HT-29 (cell line): ENCODE measurements around the gene CSNK2A1. TPM values are rescaled to one million over a fixed set of nuclear protein-coding genes. Genes with fewer than 3 reads are reported as not detected.

Experiments used
- DNase-seq: peaks from one replicate; pipeline ENCODE4 v3.0.0-alpha.2; 2015; ENCODE audit warnings: low spot score
- small RNA-seq: library from RNA; depleted of rRNA; stranded (forward); fragments of <200 nt; gene quantifications from one replicate; pipeline ENCODE3, GENCODE V24; 2014
- total RNA-seq: library from RNA; depleted of rRNA; stranded (reverse); fragments of >200 nt; shearing (Covaris generic); gene quantifications from 2 replicates; pipeline ENCODE4 v1.2.3, GENCODE V29; 2014; rRNA removed

Gene CSNK2A1
- total RNA-seq, 1 experiment from 2014 or later: 89.6 TPM

GRCh38 chr20:431012-431904 is 112.3 kb downstream of the CSNK2A1 start:
- peak; percentile 88 for DNase-seq

DNA sequence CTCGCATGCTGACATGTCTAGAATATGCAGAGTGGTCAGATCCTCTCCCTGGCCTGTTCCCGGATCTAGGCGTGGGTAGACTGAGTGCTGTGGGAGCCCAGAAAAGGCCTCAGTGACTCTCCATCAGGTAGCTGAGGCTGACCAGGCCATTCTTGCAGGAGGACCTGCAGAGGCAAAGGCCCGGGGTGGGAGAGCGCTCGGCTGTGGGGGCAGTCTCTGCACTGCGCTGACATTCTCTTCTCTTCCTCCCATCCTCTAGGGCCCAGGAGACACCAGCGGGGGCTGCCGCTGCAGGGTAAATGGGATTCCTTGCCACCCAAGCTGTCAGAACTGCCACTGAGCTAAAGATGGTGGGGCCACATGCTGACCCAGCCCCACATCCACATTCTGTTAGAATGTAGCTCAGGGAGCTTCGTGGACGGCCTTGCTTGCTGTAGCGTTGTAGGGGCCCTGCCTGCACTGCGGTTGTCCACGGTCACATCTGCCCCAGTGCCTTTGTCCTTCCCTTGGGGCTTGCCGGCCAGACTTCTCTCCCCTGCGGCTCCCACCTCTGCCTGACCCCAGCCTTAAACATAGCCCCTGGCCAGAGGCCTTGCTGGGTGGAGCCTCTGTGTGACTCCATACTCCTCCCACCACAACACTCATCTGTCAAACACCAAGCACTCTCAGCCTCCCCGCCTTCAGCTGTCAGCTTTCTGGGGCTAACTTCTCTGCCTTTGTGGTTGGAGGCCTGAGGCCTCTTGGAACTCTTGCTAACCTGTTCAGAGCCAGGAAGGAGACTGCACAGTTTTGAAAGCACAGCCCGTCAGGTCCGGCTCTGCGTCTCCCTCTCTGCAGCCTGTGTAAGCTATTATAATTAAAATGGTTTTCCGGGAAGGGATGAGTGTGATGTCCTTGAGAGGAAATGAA is 113.2 kb downstream of the CSNK2A1 start:
- no peak for DNase-seq

- no peak for DNase-seq
Observed at GRCh38 chr20:428658-429200, 114.9 kb downstream of the CSNK2A1 start.

DNA sequence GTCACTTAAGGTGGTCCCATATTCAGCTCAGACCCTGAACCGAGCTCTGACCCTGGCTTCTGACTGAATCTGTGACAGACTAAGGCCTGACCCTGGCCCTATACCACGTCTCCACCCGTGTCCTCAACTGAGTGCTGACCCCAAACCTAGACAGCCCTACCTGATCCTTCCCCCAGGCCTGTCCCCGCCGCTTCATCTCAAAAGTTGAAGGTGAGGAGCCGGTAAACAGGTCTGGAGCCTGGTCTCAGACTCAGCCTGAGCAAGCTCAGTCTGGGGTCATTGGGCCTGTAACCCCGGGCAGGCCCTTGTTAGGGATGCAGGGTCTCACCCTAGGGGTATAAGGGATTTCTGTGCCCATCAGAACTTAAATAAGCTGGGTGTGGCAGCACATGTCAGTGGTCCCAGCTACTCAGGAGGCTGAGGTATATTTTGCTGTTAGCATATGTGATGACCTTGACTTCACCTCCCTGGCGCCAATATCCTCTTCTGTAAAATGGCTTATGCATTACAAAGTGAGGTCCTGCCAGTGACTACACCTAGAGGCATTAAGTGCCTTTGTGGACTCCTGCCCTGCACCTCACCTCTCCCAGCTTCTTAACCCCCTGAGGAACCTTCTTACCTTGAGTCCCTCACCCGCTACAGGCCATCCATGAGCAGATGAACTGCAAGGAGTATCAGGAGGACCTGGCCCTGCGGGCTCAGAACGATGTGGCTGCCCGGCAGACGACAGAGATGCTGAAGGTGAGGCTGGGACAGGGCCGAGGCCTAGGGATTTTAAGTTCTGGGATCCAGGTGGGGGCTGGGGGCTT is 115.5 kb downstream of the CSNK2A1 start:
- DNase-seq: no peak

DNA sequence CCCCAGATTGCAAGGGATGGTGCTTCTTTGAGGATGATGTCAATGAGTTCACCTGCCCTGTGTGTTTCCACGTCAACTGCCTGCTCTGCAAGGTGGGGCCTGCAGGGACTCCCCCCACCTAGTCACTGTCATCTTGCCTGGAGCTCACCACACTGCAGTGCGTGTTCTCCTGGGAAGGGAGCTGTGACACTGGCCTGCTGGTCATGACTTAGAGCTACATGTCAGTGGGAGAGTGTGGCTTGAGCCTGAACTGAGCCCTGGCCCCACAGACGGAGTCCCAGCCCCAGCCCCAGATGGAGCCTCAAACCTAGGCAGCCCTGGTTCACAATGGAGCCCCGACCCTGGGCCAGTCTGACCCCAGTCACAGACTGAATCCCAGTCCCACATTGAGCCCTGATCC is 116.2 kb downstream of the CSNK2A1 start:
- DNase-seq: no peak

DNA sequence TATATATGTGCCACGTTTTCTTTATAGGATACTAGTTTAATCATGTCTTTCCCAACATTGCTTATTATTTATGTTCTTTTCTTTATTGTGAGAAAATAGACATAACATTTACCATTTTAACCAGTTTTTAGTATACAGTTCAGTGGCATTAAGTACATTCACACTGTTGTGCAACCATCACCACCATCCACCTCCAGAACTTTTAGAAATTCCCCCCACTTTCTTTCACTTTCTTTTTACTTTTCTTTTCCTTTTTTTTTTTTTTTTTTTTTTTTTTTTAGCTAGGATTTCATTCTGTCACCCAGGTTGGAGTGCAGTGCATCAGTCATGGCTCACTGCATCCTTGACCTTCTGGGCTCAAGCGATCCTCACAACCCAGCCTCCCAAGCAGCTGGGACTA is 117.0 kb downstream of the CSNK2A1 start:
- no peak for DNase-seq

Small RNA genes lying within 50 kb of the gene (small RNA-seq; reads per million reads assigned to genes)
- gene RF00019: not detected

Other genes starting within 250 kb of the CSNK2A1 start
- gene ZCCHC3, start 246.2 kb downstream of the CSNK2A1 start, total RNA-seq: 15.5 and 16.8 TPM in 2 replicates
- 2.7 and 3.9 TPM in 2 replicates for gene SOX12, start 218.2 kb downstream of the CSNK2A1 start, total RNA-seq
- 12.0 and 15.5 TPM in 2 replicates for gene NRSN2, start 196.7 kb downstream of the CSNK2A1 start, total RNA-seq
- gene TRIB3, start 163.0 kb downstream of the CSNK2A1 start, total RNA-seq: 137 TPM in 2 replicates
- 208 and 221 TPM in 2 replicates for gene RBCK1, start 135.5 kb downstream of the CSNK2A1 start, total RNA-seq
- 16.7 and 19.5 TPM in 2 replicates for gene TBC1D20, start 81.3 kb downstream of the CSNK2A1 start, total RNA-seq
- not detected in 2 replicates for gene TCF15, start 66.5 kb upstream of the CSNK2A1 start, total RNA-seq
- 56.4 and 65.1 TPM in 2 replicates for gene SRXN1, start 109.4 kb upstream of the CSNK2A1 start, total RNA-seq
- gene SCRT2, start 132.0 kb upstream of the CSNK2A1 start, total RNA-seq: not detected in 2 replicates
- 21.2 and 33.7 TPM in 2 replicates for gene SLC52A3, start 224.7 kb upstream of the CSNK2A1 start, total RNA-seq